ENCODE measurements around the gene SLC35A2.

Gene SLC35A2

GRCh38 chrX:48897625-48898306 lies 13.7 kb downstream of the SLC35A2 start, which contains the start of the genes PQBP1 and TIMM17B:
TSS of gene PQBP1 (plus strand) at chrX:48897930. CDS start at chrX:48898510, 580 bp downstream.
TSS of gene TIMM17B (minus strand) at chrX:48897768. CDS start at chrX:48897749, 19 bp downstream.
- H3K27ac ChIP-seq (ENCODE audit: low read depth, low read length, poor library complexity, severe bottlenecking): peak within 1 kb of the TSS; percentile 90
- TF ChIP-seq CTCF (IDR thresholded peaks at IDR 0.05; ENCODE audit: low read length) (no peak), EZH2 (IDR thresholded peaks at IDR 0.05; ENCODE audit: borderline replicate concordance, low read length) (no peak)
- H2AFZ ChIP-seq (ENCODE audit: low read length): no peak within 1 kb of the TSS
- H3F3A ChIP-seq (ENCODE audit: insufficient read depth, low read length): no peaks in the 10 kb centered on the region
- peak within 1 kb of the TSS; percentile 96 for H3K4me2 ChIP-seq (ENCODE audit: low read length)
- H3K4me3 ChIP-seq (ENCODE audit: low read depth, low read length, poor library complexity, severe bottlenecking): peak within 1 kb of the TSS; percentile 100
- no peaks in the 10 kb centered on the region for H3K9me3 ChIP-seq (ENCODE audit: low read length)
- no peaks in the 10 kb centered on the region for H3K27me3 ChIP-seq (ENCODE audit: insufficient read depth, low read length)
- no peaks in the 10 kb centered on the region for H3K9me2 ChIP-seq (ENCODE audit: low read depth, low read length)
- peaks cover 13% of the 10 kb centered on the region; the same call in 1 of the 2 replicates for H3K79me2 ChIP-seq (ENCODE audit: insufficient read depth, low read length)
- H3K9ac ChIP-seq (ENCODE audit: low read length): peak within 1 kb of the TSS; percentile 99
- no peaks in the 10 kb centered on the region for H4K20me1 ChIP-seq (ENCODE audit: insufficient read depth, low read length)
- H3K36me3 ChIP-seq (ENCODE audit: insufficient read depth, low read length): peaks cover 59% of the 10 kb centered on the region
- peaks cover 22% of the 10 kb centered on the region for H3K4me1 ChIP-seq (ENCODE audit: insufficient read depth, low read length, severe bottlenecking)

GRCh38 chrX:48897157-48897624 lies 14.3 kb downstream of the SLC35A2 start:
- peak overlapping the region; percentile 99 for H3K9ac ChIP-seq (ENCODE audit: low read length)

GRCh38 chrX:48896611-48897011 lies 14.8 kb downstream of the SLC35A2 start:
- Histone ChIP-seq H3K27ac (ENCODE audit: low read depth, low read length, poor library complexity, severe bottlenecking) (peak overlapping the region; percentile 90), H3F3A (ENCODE audit: insufficient read depth, low read length) (no peaks in the 10 kb centered on the region), H2AFZ (ENCODE audit: low read length) (no peak overlapping the region), H3K27me3 (ENCODE audit: insufficient read depth, low read length) (no peaks in the 10 kb centered on the region), H3K4me2 (ENCODE audit: low read length) (peak overlapping the region; percentile 96), H3K9me2 (ENCODE audit: low read depth, low read length) (no peaks in the 10 kb centered on the region), H3K9me3 (ENCODE audit: low read length) (no peaks in the 10 kb centered on the region), H4K20me1 (ENCODE audit: insufficient read depth, low read length) (no peaks in the 10 kb centered on the region), H3K36me3 (ENCODE audit: insufficient read depth, low read length) (peaks cover 49% of the 10 kb centered on the region), H3K79me2 (ENCODE audit: insufficient read depth, low read length) (peaks cover 13% of the 10 kb centered on the region; the same call in 1 of the 2 replicates), H3K4me1 (ENCODE audit: insufficient read depth, low read length, severe bottlenecking) (peaks cover 29% of the 10 kb centered on the region), H3K4me3 (ENCODE audit: low read depth, low read length, poor library complexity, severe bottlenecking) (peak overlapping the region; percentile 100), H3K9ac (ENCODE audit: low read length) (peak overlapping the region; percentile 99)
- TF ChIP-seq EZH2 (IDR thresholded peaks at IDR 0.05; ENCODE audit: borderline replicate concordance, low read length) (no peak), CTCF (IDR thresholded peaks at IDR 0.05; ENCODE audit: low read length) (no peak)

More at GRCh38 chrX:48897157-48897624, 14.3 kb downstream of the SLC35A2 start:
- Histone ChIP-seq H3K9me3 (ENCODE audit: low read length) (no peaks in the 10 kb centered on the region), H3K79me2 (ENCODE audit: insufficient read depth, low read length) (peaks cover 13% of the 10 kb centered on the region; the same call in 1 of the 2 replicates), H3F3A (ENCODE audit: insufficient read depth, low read length) (no peaks in the 10 kb centered on the region), H3K27me3 (ENCODE audit: insufficient read depth, low read length) (no peaks in the 10 kb centered on the region), H3K9me2 (ENCODE audit: low read depth, low read length) (no peaks in the 10 kb centered on the region), H4K20me1 (ENCODE audit: insufficient read depth, low read length) (no peaks in the 10 kb centered on the region), H2AFZ (ENCODE audit: low read length) (no peak overlapping the region), H3K4me2 (ENCODE audit: low read length) (peak overlapping the region; percentile 96), H3K27ac (ENCODE audit: low read depth, low read length, poor library complexity, severe bottlenecking) (peak overlapping the region; percentile 90), H3K4me1 (ENCODE audit: insufficient read depth, low read length, severe bottlenecking) (peaks cover 24% of the 10 kb centered on the region), H3K36me3 (ENCODE audit: insufficient read depth, low read length) (peaks cover 54% of the 10 kb centered on the region), H3K4me3 (ENCODE audit: low read depth, low read length, poor library complexity, severe bottlenecking) (peak overlapping the region; percentile 100)
- TF ChIP-seq CTCF (IDR thresholded peaks at IDR 0.05; ENCODE audit: low read length) (no peak), EZH2 (IDR thresholded peaks at IDR 0.05; ENCODE audit: borderline replicate concordance, low read length) (no peak)
